Epithelial cell of esophagus (primary cell): ENCODE measurements around the gene VEGFA.
A peak's percentile ranks its signal among the peaks of the same experiment; 100 is the strongest.

Experiments used
- DNase-seq: peaks from one replicate; pipeline ENCODE4 v3.0.0; 2010; ENCODE audit warnings: low read depth
- H3K4me3 ChIP-seq: 2 replicates; pipeline ENCODE4 v1.5.1; 2011; ENCODE audit warnings: mild to moderate bottlenecking, low read length, control low read depth
- CTCF ChIP-seq: IDR thresholded peaks from 2 replicates; pipeline ENCODE4 v1.5.1; 2011; ENCODE audit warnings: low read depth, mild to moderate bottlenecking, low read length, control low read depth, inconsistent platforms; ENCODE audit not compliant: insufficient read depth; ENCODE audit errors: missing control alignments

VEGFA gene

GRCh38 chr6:43725643-43726580, 44.1 kb upstream of the VEGFA start:
- TF ChIP-seq CTCF = no peak
- DNase-seq = no peak
- H3K4me3 ChIP-seq = no peak overlapping the region

GRCh38 chr6:43727634-43728033, 42.4 kb upstream of the VEGFA start:
- no peak for DNase-seq
- no peak for TF ChIP-seq CTCF
- no peak overlapping the region for H3K4me3 ChIP-seq

GRCh38 chr6:43728586-43728985, 41.4 kb upstream of the VEGFA start:
- no peak for TF ChIP-seq CTCF
- no peak for DNase-seq

GRCh38 chr6:43729537-43729936, 40.5 kb upstream of the VEGFA start:
- H3K4me3 ChIP-seq = no peak overlapping the region
- DNase-seq = no peak
- no peak for TF ChIP-seq CTCF

More at GRCh38 chr6:43728586-43728985, 41.4 kb upstream of the VEGFA start:
- H3K4me3 ChIP-seq = no peak overlapping the region

GRCh38 chr6:43730634-43731033, 39.4 kb upstream of the VEGFA start:
- H3K4me3 ChIP-seq = no peak overlapping the region
- no peak for DNase-seq
- TF ChIP-seq CTCF = no peak

- TF ChIP-seq CTCF = no peak
- peak; percentile 81 for DNase-seq
- H3K4me3 ChIP-seq = no peak overlapping the region
These were observed 36.3 kb upstream of the VEGFA start for GRCh38 chr6:43733471-43734293.
